H1 (cell line): ENCODE results near the gene KIAA1671. TPM values are rescaled to one million over a fixed set of nuclear protein-coding genes. Genes with fewer than 3 reads are reported as not detected.

Experiments used
- CTCF ChIA-PET: fragments of 300-600 bp; sonication (Branson Sonifier 250); formaldehyde crosslinking; loops from one replicate; lab custom pipeline; 2021; ENCODE audit not compliant: partially characterized antibody; lab: Charles Lee
- POLR2A ChIA-PET: fragments of 300-600 bp; sonication (Branson Sonifier 250); formaldehyde crosslinking; loops from one replicate; lab custom pipeline; 2021; ENCODE audit warnings: inconsistent platforms; ENCODE audit not compliant: partially characterized antibody; lab: Charles Lee
- DNase-seq, 2 experiments: peaks; one replicate each; pipeline versions ENCODE4 v3.0.0 to v3.0.0-alpha.2; 2010 to 2022; ENCODE audit warnings: low spot score in 2 of 2, low read depth in 1 of 2, mixed read lengths in 1 of 2
- FAIRE-seq: peaks from 2 replicates; lab custom pipeline; 2011; peaks lifted over from hg19 to GRCh38; lab: Jason Lieb, UNC
- H2AFZ ChIP-seq: 2 replicates; pipeline ENCODE4 v1.8.1; 2012; ENCODE audit warnings: low read length, inconsistent platforms
- H2AK5ac ChIP-seq: 2 replicates; pipeline ENCODE4 v1.6.1; 2013; ENCODE audit warnings: low read depth, low read length
- H2BK120ac ChIP-seq: replicated peaks from 2 replicates; pipeline ENCODE3; 2013; ENCODE audit warnings: low read depth, low read length, inconsistent platforms
- H2BK12ac ChIP-seq: 2 replicates; pipeline ENCODE4 v1.6.1; 2013; ENCODE audit warnings: low read depth, low read length
- H2BK15ac ChIP-seq: 2 replicates; pipeline ENCODE4 v1.6.1; 2013; ENCODE audit warnings: low read length
- H2BK20ac ChIP-seq: 2 replicates; pipeline ENCODE4 v1.6.1; 2013; ENCODE audit warnings: low read length
- H2BK5ac ChIP-seq: 2 replicates; pipeline ENCODE4 v1.6.1; 2013; ENCODE audit warnings: low read depth, low read length
- H3K14ac ChIP-seq: 2 replicates; pipeline ENCODE4 v1.6.1; 2013; ENCODE audit warnings: inconsistent platforms; ENCODE audit not compliant: insufficient read length
- H3K18ac ChIP-seq: 2 replicates; pipeline ENCODE4 v1.6.1; 2013; ENCODE audit warnings: low read length; ENCODE audit errors: extremely low read depth
- H3K23ac ChIP-seq: 2 replicates; pipeline ENCODE4 v1.6.1; 2013; ENCODE audit warnings: inconsistent platforms; ENCODE audit not compliant: insufficient read length
- H3K23me2 ChIP-seq: 2 replicates; pipeline ENCODE4 v1.6.1; 2013; ENCODE audit warnings: low read depth, low read length
- H3K27ac ChIP-seq: 2 replicates; pipeline ENCODE4 v1.6.1; 2011; ENCODE audit warnings: low read depth, low read length, inconsistent platforms
- H3K27me3 ChIP-seq, 4 experiments: replicated peaks in 1 of 4; 1 replicate in 1 of 4; 2 replicates in 3 of 4; pipeline versions ENCODE4 v1.6.1 to v1.8.1; 2011 to 2013; ENCODE audit warnings: low read length in 3 of 4, mild to moderate bottlenecking in 3 of 4, inconsistent platforms in 2 of 4, mixed read lengths in 2 of 4, moderate library complexity in 1 of 4; ENCODE audit not compliant: control insufficient read depth in 3 of 4, insufficient read depth in 3 of 4; ENCODE audit errors: extremely low read depth in 1 of 4
- H3K36me3 ChIP-seq, 4 experiments: 2 replicates each; pipeline versions ENCODE4 v1.6.1 to v1.8.1; 2011 to 2013; ENCODE audit warnings: mild to moderate bottlenecking in 4 of 4, low read length in 3 of 4, moderate library complexity in 2 of 4, control low read depth in 1 of 4, inconsistent platforms in 1 of 4; ENCODE audit not compliant: insufficient read depth in 4 of 4, control insufficient read depth in 2 of 4
- H3K4ac ChIP-seq: replicated peaks from 2 replicates; pipeline ENCODE3; 2013; ENCODE audit warnings: low read length, low read depth, mixed read lengths, inconsistent platforms; ENCODE audit not compliant: insufficient read length
- H3K4me1 ChIP-seq, 4 experiments: replicated peaks in 1 of 4; 1 replicate in 1 of 4; 2 replicates in 3 of 4; pipeline versions ENCODE4 v1.6.1 to v1.8.1; 2011 to 2013; ENCODE audit warnings: low read length in 3 of 4, inconsistent platforms in 2 of 4, mixed read lengths in 1 of 4; ENCODE audit not compliant: insufficient read depth in 4 of 4, control insufficient read depth in 3 of 4
- H3K4me2 ChIP-seq, 2 experiments: 2 replicates each; pipeline versions ENCODE4 v1.6.1 to v1.8.1; 2011 to 2013; ENCODE audit warnings: low read depth in 2 of 2, low read length in 2 of 2, control low read depth in 1 of 2, inconsistent platforms in 1 of 2, mild to moderate bottlenecking in 1 of 2; ENCODE audit not compliant: insufficient read depth in 1 of 2
- H3K4me3 ChIP-seq, 4 experiments: fragments of 200-600, 300-600 bp in 1 of 4; sonication (generic), shearing (Covaris generic), sonication (Bioruptor Twin) in 1 of 4; 2 replicates each; pipeline versions ENCODE4 v1.5.1 to v1.8.1; 2011 to 2016; ENCODE audit warnings: low read length in 4 of 4, low read depth in 3 of 4, control low read depth in 2 of 4, inconsistent platforms in 2 of 4, mild to moderate bottlenecking in 2 of 4, mixed read lengths in 1 of 4, moderate library complexity in 1 of 4; ENCODE audit not compliant: insufficient read depth in 2 of 4; ENCODE audit errors: extremely low read depth in 1 of 4
- H3K56ac ChIP-seq: replicated peaks from 2 replicates; pipeline ENCODE3; 2013; ENCODE audit warnings: low read depth, mild to moderate bottlenecking, mixed read lengths, low read length, inconsistent platforms; ENCODE audit not compliant: insufficient read length
- H3K79me1 ChIP-seq: 2 replicates; pipeline ENCODE4 v1.6.1; 2013; ENCODE audit warnings: low read depth, low read length, control low read depth
- H3K79me2 ChIP-seq, 2 experiments: 2 replicates each; pipeline versions ENCODE4 v1.6.1 to v1.8.1; 2012 to 2013; ENCODE audit warnings: low read length in 2 of 2, mild to moderate bottlenecking in 2 of 2, inconsistent platforms in 1 of 2; ENCODE audit not compliant: insufficient read depth in 2 of 2, control insufficient read depth in 1 of 2
- H3K9ac ChIP-seq, 4 experiments: replicated peaks in 1 of 4; 1 replicate in 1 of 4; 2 replicates in 3 of 4; pipeline versions ENCODE4 v1.6.1 to v1.8.1; 2011 to 2013; ENCODE audit warnings: low read depth in 3 of 4, low read length in 3 of 4, control low read depth in 2 of 4, mild to moderate bottlenecking in 2 of 4, moderate library complexity in 2 of 4, inconsistent platforms in 1 of 4; ENCODE audit errors: extremely low read depth in 1 of 4
- H3K9me3 ChIP-seq, 2 experiments: 2 replicates each; pipeline versions ENCODE4 v1.6.1 to v1.8.1; 2012 to 2013; ENCODE audit warnings: mild to moderate bottlenecking in 2 of 2, moderate library complexity in 2 of 2, control low read depth in 1 of 2, inconsistent platforms in 1 of 2, low read depth in 1 of 2, low read length in 1 of 2, mixed read lengths in 1 of 2; ENCODE audit not compliant: insufficient read depth in 2 of 2
- H4K20me1 ChIP-seq, 2 experiments: replicated peaks in 1 of 2; 2 replicates each; pipeline versions ENCODE3 to v1.8.1; 2011 to 2013; ENCODE audit warnings: inconsistent platforms in 2 of 2, low read length in 2 of 2, mild to moderate bottlenecking in 1 of 2; ENCODE audit not compliant: insufficient read depth in 2 of 2, control insufficient read depth in 1 of 2
- H4K5ac ChIP-seq: 2 replicates; pipeline ENCODE4 v1.6.1; 2013; ENCODE audit warnings: low read length, low read depth, mixed read lengths, inconsistent platforms; ENCODE audit not compliant: insufficient read length
- H4K8ac ChIP-seq: 2 replicates; pipeline ENCODE4 v1.8.0; 2013; ENCODE audit warnings: mild to moderate bottlenecking, moderate library complexity, low read length, inconsistent platforms; ENCODE audit not compliant: insufficient read depth; ENCODE audit errors: extremely low read depth
- H4K91ac ChIP-seq: replicated peaks from 2 replicates; pipeline ENCODE3; 2013; ENCODE audit warnings: low read length, mixed read lengths, inconsistent platforms; ENCODE audit not compliant: insufficient read length
- ATF3 ChIP-seq: IDR thresholded peaks from 2 replicates; pipeline ENCODE4 v1.6.1; 2011; ENCODE audit warnings: low read depth, mild to moderate bottlenecking, low read length; ENCODE audit not compliant: insufficient read depth
- CTCF ChIP-seq, 3 experiments: IDR thresholded peaks; 1 replicate in 2 of 3; 2 replicates in 1 of 3; pipeline versions ENCODE4 v1.5.1 to v1.6.1; 2011; ENCODE audit warnings: low read length in 3 of 3, mild to moderate bottlenecking in 3 of 3, inconsistent platforms in 2 of 3, low read depth in 1 of 3, moderate library complexity in 1 of 3; ENCODE audit not compliant: insufficient read depth in 1 of 3; ENCODE audit errors: control extremely low read depth in 1 of 3
- GTF2F1 ChIP-seq: IDR thresholded peaks from 2 replicates; pipeline ENCODE4 v1.6.1; 2012; ENCODE audit warnings: low read depth, low read length, improper control_type of control experiment, borderline replicate concordance
- JUND ChIP-seq: IDR thresholded peaks from 2 replicates; pipeline ENCODE4 v1.6.1; 2011; ENCODE audit warnings: mild to moderate bottlenecking, improper control_type of control experiment, low read length
- KDM4A ChIP-seq: IDR thresholded peaks from one replicate; pipeline ENCODE4 v1.7.1; 2012; ENCODE audit warnings: low read depth, mild to moderate bottlenecking, moderate library complexity, low read length, inconsistent platforms; ENCODE audit not compliant: severe bottlenecking
- MAX ChIP-seq: IDR thresholded peaks from 2 replicates; pipeline ENCODE4 v1.6.1; 2012; ENCODE audit warnings: inconsistent platforms
- SP1 ChIP-seq: IDR thresholded peaks from 2 replicates; pipeline ENCODE4 v1.6.1; 2011; ENCODE audit warnings: low read depth, low read length
- SRF ChIP-seq: IDR thresholded peaks from 2 replicates; pipeline ENCODE4 v1.6.1; 2011; ENCODE audit warnings: mild to moderate bottlenecking, low read depth, low read length, moderate library complexity
- TAF7 ChIP-seq: optimal IDR thresholded peaks from 2 replicates; pipeline ENCODE3; 2011; ENCODE audit warnings: low read depth, mild to moderate bottlenecking, inconsistent platforms, low read length, moderate library complexity, borderline replicate concordance
- YY1 ChIP-seq: IDR thresholded peaks from 2 replicates; pipeline ENCODE4 v1.6.1; 2011; ENCODE audit warnings: low read depth, mild to moderate bottlenecking, low read length
- WGBS, 2 experiments: shearing (Covaris generic) in 1 of 2; methylation state at CpG; one replicate each; pipeline versions ENCODE4 v1.1.6 to v1.1.7; 2013 to 2015; ENCODE audit warnings: low lambda C conversion rate in 2 of 2, mixed read lengths in 2 of 2, inconsistent platforms in 1 of 2, low coverage in 1 of 2, missing lambda C conversion rate in 1 of 2; ENCODE audit not compliant: insufficient replicate concordance in 2 of 2, insufficient coverage in 1 of 2, insufficient read length in 1 of 2; ENCODE audit errors: extremely low coverage in 1 of 2, missing lambda C conversion rate in 1 of 2; 5-methylcytosine and 5-hydroxymethylcytosine counted together
- polyA plus RNA-seq, 7 experiments: library from polyadenylated mRNA; depleted of rRNA in 3 of 7; stranded (reverse) in 5 of 7; unstranded in 2 of 7; fragments of >200 nt in 5 of 7; fragments of 200-250 nt in 2 of 7; gene quantifications; 1 replicate in 5 of 7; 2 replicates in 1 of 7; 4 replicates in 1 of 7; pipeline versions ENCODE4 v1.2.1 to v1.2.3, GENCODE V29; 2011 to 2013; ENCODE audit warnings: missing spikeins in 2 of 7, mixed read lengths in 2 of 7
- total RNA-seq: library from RNA; stranded (reverse); fragmentation: NEBNext Ultra II Directional; extraction: Animal tissue kit (Norgen Biotek cat#: 25700); gene quantifications from 2 replicates; pipeline ENCODE4 v1.2.1, GENCODE V29; 2021

Gene KIAA1671
- total and polyA plus RNA-seq, 2 of the 8 experiments (the other 6 are each of a cell fraction or from before 2014, with no cell fraction given) = 6.4 to 23.9 TPM

- DNase-seq (no peak), FAIRE-seq (no peak)
- CTCF ChIA-PET = interaction anchor here (0.9 to 1.5 kb wide), 4 partner anchors 11 to 98 kb away, joined by 3 to 4 read pairs (median 3); no protein-coding TSS in a partner anchor
- TF ChIP-seq MAX = no peak
- TF ChIP-seq YY1 = no peak
- no peak for TF ChIP-seq GTF2F1
- TF ChIP-seq ATF3 = no peak
- TF ChIP-seq JUND = no peak
- no peak for TF ChIP-seq KDM4A
- TF ChIP-seq SP1 = no peak
- TF ChIP-seq CTCF (IDR thresholded peaks at IDR 0.05; ENCODE audit: control extremely low read depth in 1 of 3, insufficient read depth in 1 of 3, low read depth in 1 of 3, low read length in 3 of 3) = no peak
- no peak for TF ChIP-seq TAF7
- no peak for TF ChIP-seq SRF
These were observed 174.8 kb downstream of the KIAA1671 start for GRCh38 chr22:25127318-25127717.

More at GRCh38 chr22:25127318-25127717, 174.8 kb downstream of the KIAA1671 start:
- Histone ChIP-seq H3K4me1 (peaks cover 0 to 16% (median 10%) of the 10 kb centered on the region in 4 experiments; a peak in 6 of 7 replicates), H3K18ac (no peak overlapping the region; the same call in 1 of the 2 replicates), H2BK15ac (no peak overlapping the region), H3K4me3 (no peak overlapping the region), H2BK5ac (no peak overlapping the region), H3K4ac (no peak overlapping the region), H2BK120ac (no peak overlapping the region), H3K36me3 (peaks cover 0 to 3% (median 0%) of the 10 kb centered on the region in 4 experiments; a peak in 1 of 8 replicates), H3K9me3 (no peaks in the 10 kb centered on the region; a peak in 1 of 4 replicates), H4K8ac (no peak overlapping the region), H2BK20ac (no peak overlapping the region), H2AK5ac (no peak overlapping the region), H3K23ac (no peak overlapping the region), H3K56ac (no peak overlapping the region), H4K91ac (no peak overlapping the region), H3K27ac (no peak overlapping the region), H3K79me2 (no peaks in the 10 kb centered on the region; a peak in 1 of 4 replicates), H3K14ac (no peak overlapping the region), H4K5ac (no peak overlapping the region), H3K27me3 (no peaks in the 10 kb centered on the region; a peak in 1 of 7 replicates), H4K20me1 (peaks cover 3 to 13% of the 10 kb centered on the region in 2 experiments), H2BK12ac (no peak overlapping the region), H3K4me2 (no peak overlapping the region), H3K23me2 (no peaks in the 10 kb centered on the region), H3K79me1 (peaks cover 2% of the 10 kb centered on the region; the same call in 1 of the 2 replicates), H3K9ac (no peak overlapping the region), H2AFZ (no peak overlapping the region)
- POLR2A ChIA-PET = interaction anchor here (1.5 kb wide), 1 partner anchor 13 kb away, joined by 4 read pairs; no protein-coding TSS in a partner anchor
- WGBS, 2 experiments = 81% methylated on average over 6 of the region's 6 CpGs; no CpG with 5 or more reads in 1 of the 2 experiments
